ENCODE data around the gene KCNA3.

KCNA3 gene

DNA sequence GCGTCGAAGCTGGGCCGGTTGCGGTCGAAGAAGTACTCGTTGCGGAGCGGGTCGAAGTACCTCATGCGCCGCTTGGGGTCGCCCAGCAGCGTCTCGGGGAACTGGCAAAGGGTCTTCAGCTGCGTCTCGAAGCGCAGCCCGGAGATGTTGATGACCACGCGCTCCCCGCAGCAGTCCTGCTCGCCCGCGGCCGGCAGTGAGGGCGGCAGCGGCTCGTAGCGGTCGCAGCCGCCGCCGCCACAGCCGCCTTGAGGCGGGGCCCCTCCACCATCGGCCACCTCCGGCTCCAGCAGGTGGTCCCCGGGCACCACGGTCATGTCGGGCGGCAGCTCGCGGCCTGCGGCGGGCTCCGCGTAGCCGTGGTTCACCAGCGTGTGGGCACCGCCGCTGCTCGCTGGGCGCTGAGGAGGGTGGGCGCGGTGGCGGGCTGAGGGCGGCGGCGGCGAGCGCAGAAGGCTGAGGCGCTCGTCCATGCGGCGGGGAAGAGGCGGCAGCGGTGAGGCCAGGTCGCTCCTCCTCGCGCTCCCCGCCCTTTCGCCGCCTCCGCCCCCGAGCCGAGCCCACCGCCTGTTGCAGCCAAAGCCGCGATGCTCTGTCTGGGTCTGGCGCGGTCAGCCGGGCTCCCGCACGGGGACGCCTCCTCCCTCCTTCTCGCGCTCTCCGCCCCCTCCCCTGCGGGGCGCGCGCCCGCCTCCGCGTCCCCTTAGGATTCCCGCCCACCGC is at the start of gene KCNA3:
TSS of gene KCNA3 (minus strand) at position 604 of the 723 bp plus-strand sequence. CDS start at position 473, 131 bp downstream.
- peak; percentile 74 for DNase-seq (ENCODE audit: low read depth, low spot score)

DNA sequence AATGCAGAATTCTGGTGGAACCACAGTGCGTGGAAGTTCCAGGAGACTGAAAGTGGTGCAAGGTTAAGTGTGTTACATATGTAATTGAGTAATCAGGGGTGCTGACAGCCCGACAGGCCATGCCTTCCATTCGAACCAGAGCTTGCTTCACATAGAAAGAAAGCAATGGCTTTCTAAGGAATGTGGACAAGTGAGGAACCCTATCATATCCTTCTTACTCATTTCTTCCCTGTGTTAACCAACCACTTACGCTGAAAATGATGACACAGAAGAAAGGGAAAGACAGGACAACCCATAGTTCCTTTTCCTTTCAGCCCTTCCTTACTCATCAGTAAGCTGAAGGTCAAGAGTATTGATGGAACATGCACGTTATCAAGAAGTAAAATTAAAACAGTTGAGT is 48.1 kb upstream of the KCNA3 start:
- no peak for DNase-seq (ENCODE audit: low read depth, low spot score)

DNA sequence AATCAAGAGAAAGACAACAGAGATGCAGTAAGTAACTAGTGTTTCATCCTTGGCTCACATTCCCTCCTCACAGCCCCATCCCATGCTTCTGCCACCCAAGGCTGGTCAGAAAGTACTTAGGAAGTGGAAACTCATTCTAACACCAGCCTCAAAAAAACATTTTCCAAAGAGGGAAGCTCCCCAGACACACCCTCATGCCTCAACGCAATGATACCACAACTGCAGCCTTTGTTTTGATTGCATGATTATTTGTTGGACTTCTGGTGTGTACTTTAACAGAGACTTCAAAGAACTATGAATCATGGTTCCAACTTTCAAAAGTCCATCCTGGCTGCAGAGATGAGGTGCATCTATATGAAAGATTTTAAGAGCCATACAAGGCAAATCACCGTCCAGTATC is 45.2 kb upstream of the KCNA3 start:
- no peak for DNase-seq (ENCODE audit: low read depth, low spot score)

DNA sequence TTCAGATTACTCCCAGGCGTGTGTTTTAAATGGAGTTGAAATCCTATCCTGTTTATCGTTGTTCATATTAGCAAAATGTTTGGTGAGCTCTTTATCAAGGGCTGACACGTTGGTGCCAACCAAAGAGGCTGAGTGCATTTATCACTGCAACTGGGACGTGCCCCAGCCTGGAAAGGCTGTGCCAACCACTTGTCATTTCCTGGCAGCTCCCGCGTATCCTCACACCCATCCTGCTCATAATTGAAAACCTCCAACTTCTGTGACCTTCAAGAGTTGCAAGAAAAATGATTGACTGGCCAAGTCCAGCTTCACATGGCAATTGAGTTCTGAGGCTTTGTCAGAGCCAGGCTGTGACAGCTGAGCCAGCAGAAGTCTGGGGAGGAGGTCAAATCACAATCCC is 43.7 kb upstream of the KCNA3 start:
- no peak for DNase-seq (ENCODE audit: low read depth, low spot score)

DNA sequence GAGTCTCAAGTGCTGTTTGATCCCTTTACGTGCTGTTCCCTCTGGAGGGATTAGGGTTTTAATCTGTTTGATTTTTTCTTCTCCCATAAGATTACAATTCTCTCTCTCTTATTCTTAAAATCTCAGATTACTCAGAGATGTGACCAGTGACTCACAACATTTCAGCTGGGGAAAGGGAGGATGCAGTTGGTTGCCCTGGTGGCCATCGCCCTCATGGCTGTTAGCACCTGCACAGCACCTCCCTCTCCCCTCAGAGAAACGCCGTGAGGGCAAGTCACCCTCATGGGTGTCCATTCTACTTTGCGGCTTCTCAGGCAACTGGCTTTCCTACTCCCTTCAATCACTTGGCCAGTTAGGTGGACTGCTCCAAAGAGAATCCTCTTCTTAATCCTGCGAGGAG is 42.4 kb upstream of the KCNA3 start:
- DNase-seq (ENCODE audit: low read depth, low spot score) = no peak

DNA sequence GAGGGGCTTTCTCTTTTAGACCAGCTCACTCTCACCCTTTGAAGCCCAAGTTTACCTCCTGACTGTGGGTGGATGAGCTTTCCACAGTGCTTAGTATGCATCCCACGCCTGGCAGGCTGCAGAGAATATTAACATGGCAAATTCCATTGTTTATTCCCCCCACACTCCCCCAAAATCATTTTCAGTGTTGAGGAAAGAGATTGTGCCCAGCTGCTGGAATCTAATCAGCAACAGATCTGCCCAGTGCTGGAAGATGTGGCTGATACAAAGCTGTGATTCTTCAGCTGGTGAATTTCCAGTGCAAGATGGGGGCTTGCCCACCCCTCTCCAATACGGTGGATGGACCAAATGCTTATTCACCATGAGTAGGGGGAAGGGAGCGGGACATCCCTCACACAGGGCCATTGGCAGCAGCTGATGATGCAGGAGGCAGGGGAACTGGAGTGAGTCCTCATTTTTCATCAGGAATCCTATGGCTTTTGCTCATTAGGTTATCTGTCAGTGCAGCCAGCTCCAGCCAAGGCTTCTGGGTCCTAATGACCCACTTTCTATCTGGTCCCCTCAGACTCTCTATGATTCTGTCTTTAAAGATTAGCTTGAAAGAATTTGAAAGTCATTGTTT is 39.7 kb upstream of the KCNA3 start:
- DNase-seq (ENCODE audit: low read depth, low spot score) = no peak

DNA sequence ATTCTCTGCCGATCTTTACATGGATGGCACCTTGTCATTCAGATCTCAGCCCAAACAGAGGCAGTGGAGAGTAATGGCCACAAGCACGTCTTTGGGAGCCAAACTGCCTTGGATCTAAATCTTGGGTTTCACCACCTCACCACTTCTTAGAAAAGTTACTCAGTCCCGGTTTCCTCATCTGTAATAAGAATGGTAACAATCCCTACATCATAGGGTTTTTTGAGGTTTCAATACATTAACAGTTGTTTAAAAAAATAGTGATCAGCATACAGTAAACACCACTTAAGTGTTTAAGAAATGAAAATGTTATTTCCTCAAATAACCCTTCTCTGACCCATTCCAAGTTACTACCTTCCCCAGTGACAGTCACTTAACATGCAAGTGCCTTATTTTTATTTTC is 38.5 kb upstream of the KCNA3 start:
- DNase-seq (ENCODE audit: low read depth, low spot score) = no peak

DNA sequence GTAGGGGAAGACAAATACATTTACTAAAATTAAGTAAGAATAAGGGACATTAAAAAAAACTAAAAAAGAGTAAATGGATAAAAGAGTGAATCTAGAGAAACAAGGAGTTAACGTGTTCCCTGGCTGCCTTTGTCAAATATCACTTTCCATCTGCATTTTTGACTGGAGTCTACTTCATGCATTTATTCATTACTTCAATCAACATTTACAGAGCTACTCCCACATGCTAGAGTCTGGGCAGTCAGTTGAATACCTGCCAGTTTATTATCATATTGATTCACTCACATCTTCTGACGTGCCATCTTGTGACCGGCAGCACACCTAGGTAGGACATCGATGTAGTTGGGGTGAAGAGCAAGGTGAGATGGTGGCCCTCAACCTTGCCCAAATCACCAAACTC is 35.6 kb upstream of the KCNA3 start:
- DNase-seq (ENCODE audit: low read depth, low spot score) = no peak

DNA sequence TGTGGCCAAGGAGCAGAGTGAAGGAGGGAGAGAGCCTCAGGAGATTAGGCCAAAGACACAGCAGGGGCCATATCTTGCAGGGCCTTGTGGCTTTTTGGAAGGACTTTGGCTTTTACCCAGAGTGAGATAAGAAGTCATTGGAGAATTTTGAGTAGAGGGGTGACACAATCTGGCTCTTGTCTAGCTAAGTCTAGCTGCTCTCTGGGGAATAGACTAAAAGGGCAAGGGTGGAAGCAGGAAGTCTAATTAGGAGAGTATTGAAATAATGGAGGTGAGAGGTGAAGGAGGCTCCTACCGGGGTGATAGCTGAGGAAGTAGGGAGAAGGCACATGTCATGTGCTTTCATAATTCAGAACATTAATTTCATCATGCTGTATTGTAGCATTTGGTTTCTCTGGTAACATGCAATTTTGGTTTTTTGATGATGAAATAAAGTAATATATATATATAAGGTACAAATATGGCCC is 34.3 kb upstream of the KCNA3 start:
- no peak for DNase-seq (ENCODE audit: low read depth, low spot score)

DNA sequence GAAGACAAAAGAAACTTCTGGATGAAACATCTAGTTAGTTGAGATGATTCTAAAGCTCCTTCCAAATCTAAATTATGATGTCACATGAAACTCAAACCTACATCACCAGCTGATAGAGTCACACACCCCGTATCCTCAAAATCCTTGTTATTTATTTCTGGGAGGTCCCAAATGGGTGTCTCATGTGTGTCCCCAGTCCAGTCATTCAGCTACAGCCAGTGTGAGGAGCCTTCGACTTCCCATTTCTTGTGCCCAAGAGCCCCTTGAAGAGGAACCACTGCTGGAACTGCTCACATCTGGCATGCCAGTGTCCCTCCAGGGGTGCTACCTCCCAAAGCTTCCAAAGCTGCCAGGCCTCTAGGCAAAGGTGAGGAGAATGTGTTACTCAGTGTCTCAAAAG is 32.5 kb upstream of the KCNA3 start:
- no peak for DNase-seq (ENCODE audit: low read depth, low spot score)

DNA sequence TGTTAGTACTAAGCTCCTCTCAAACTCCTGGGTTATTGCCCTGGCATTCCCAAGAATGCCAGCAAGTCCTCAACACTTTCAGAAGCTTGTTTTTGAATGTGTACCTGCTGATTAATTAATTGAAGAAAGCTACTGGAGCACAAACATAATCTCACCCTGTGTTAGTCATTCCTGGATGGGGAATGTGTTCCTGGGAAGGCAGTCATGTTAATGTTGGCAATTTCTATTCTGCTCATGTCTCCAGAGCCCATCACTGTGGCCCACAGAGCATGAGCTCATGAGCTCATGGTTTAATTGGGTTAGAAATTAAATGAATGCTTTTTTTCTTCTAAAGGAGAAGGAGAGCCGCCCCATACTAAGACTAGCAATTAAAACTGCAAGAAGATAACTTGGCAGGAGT is 31.9 kb upstream of the KCNA3 start:
- DNase-seq (ENCODE audit: low read depth, low spot score) = no peak

DNA sequence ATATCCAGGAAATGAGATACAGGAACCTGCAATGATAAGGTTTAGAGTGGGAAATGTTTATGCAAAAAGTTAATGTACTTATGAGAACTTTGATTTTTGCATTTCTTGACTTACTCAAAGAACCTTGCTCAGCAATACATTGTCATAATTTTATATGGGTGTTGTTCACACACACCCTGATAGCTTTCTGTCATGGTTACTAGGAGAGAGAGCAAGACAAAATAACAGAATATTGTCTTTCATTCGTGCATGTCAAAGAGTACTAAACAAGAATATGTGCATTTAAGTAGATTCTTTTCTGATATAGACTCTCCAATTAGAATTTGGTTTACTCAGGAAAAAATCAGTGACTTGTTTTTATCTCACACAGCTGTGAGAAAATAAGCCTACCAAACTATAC is 27.5 kb upstream of the KCNA3 start:
- no peak for DNase-seq (ENCODE audit: low read depth, low spot score)

DNA sequence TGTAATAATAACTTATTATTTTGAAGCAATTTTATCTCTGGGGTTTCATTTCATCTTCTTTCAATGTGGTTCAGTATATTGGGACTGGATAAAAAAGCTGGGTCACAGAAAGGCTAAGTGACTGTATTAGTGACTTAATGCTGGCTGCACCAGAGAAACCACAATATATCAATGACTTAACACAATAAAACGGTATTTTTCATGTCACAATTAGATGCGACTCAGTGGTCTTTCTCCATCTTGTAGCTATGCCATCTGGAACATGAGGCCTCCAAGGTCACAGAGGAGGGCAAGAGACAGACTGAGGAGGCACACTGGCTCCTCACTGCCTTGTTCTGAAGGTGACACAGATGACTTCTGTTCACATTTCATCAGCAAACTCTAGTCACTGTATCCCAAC is 26.0 kb upstream of the KCNA3 start:
- no peak for DNase-seq (ENCODE audit: low read depth, low spot score)

DNA sequence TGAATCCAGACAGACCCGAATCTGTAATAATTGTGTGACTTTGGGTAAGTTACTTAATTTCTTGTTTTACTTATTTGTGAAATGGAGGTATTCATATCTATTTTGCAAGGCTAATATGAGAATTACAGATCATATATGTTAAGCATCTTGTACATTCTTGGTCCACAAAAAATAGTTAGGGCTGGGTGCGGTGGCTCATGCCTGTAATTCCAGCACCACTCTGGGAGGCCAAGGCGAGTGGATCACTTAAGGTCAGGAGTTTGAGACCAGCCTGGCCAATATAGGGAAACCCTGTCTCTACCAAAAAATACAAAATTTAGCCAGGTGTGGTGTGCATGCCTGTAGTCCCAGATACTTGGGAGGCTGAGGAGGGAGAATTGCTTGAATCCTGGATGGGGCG is 22.9 kb upstream of the KCNA3 start:
- no peak for DNase-seq (ENCODE audit: low read depth, low spot score)

DNA sequence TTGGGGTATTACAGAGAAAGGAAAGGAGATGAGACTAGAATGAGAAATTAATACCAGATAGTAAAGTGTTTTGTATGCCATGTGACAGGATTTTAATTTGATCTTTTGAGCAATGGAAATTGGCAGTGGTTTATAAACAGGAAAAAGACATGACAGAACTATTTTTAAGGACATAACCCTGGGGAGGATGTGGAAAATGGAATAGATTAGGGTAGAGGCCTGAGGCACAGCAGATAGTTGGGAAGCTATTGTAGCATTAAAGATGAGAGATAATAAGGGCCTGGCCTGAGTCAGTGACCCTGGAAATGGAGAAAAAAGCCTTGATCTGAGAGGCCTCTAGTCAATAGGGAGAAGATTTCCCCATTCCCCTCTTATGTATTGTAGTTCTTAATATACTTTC is 22.1 kb upstream of the KCNA3 start:
- no peak for DNase-seq (ENCODE audit: low read depth, low spot score)

DNA sequence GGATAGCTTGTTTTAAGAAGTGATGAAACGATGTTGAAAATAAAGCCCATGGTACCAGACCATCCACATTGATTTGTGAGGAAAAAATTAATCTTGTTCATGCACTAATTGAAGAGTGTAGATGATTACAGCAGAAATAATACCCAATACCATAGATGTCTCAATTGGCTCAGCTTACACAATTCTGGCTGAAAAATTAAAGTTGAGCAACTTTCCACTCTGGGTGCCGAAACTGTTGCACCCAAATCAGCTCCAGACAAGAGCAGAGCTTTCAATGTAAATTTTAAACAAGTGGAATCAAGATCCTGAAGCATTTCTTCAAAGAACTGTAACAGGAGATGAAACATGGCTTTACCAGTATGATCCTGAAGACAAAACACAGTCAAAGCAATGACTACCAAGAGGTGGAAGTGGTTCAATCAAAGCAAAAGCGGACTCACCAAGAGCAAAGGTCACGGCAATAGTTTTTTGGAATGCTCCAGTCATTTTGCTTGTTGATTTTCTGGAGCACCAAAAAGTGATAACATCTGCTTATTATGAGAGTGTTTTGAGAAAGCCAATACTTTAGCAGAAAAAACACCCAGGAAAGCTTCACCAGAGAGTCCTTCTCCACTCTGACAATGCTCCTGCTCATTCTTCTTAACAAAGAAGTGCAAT is 16.1 kb upstream of the KCNA3 start:
- no peak for DNase-seq (ENCODE audit: low read depth, low spot score)

DNA sequence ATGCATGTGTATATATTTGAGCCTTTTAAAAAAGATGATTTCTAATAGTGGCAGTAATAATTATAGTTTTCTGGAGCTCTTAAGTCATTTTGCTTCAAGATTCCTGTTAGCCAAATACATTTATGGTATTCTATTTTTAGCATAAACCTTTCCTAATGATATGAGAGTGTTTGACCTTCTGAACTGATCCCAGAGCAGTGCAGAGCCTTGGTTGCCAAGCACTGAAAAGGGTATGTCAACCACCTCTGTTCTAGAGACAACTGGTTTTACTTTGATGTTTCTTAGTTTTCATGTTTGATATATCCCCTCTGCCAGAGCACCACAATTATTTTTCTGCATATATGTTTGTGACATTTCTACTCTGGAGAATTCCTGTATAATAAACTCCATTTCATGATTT is 15.1 kb upstream of the KCNA3 start:
- no peak for DNase-seq (ENCODE audit: low read depth, low spot score)

DNA sequence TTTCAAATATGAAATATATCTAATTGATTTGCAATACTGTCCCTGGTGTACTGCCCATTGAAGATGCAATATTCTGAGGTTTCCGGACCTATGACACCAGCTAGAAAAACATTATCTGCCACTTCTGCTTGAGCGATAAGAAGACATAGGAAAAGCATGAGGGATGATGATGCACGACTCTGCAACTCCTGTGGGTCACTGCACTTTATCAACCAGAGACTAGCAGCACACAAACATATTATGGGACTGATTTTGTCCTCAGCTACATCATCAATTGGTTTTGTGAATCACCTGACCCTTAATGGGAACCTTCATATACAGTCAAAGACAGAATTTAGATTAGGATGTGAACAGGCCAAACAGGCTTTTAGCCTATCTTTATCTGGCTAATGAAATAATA is 13.8 kb upstream of the KCNA3 start:
- no peak for DNase-seq (ENCODE audit: low read depth, low spot score)

DNA sequence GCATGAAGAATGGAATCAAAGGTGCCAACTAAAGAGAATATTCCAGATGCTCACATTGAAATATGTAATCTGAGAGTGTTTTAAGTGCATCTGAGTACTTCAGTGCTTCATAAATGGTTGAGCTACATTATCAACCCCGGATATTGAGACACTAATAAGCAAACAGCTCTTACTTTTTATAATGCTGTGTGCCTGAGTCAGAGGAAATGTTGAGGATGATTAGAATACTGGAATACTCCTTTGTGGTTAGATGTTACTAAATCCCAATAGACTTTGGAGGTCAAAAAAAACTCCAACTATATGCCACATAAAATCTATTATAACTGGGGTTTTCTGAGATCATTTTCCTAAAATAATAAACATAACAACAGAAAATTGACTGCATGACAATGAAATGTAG is 12.5 kb upstream of the KCNA3 start:
- no peak for DNase-seq (ENCODE audit: low read depth, low spot score)

DNA sequence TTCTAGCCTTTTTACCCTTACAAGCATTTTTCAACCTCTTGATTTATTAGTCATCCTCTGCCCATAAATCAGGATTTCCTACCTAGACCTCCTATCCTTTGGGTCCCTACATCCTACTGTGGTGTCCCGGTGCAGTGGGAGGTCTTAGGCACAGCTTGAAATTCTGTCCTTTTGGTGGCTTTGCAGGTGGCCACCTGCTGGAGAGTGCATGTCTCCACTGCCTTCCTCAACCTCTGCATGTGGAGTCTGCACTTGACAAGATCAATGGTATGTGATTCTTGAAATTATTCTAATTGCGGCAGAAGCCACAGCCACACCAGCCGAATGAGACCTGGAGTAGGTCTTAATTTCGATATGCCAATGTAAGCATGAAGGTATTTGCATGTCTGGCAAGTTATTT is 11.4 kb upstream of the KCNA3 start:
- no peak for DNase-seq (ENCODE audit: low read depth, low spot score)

DNA sequence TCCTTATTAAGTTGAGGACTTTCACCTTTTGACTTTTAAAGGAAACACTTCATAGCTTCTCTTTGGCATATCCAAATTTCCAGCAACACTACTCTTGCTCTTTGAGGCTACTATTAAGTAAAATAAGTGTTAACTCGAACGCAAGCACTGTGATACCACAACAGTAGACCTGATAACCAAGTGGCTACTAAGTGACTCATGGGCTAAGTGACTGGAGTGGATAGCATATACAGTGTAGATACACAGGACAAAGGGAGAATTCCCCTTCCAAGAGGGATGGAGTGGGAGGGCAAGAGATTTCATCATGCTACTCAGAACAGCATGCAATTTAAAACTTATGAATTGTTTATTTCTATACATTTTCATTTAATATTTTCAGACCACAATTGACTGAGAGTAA is 9.8 kb upstream of the KCNA3 start:
- no peak for DNase-seq (ENCODE audit: low read depth, low spot score)

DNA sequence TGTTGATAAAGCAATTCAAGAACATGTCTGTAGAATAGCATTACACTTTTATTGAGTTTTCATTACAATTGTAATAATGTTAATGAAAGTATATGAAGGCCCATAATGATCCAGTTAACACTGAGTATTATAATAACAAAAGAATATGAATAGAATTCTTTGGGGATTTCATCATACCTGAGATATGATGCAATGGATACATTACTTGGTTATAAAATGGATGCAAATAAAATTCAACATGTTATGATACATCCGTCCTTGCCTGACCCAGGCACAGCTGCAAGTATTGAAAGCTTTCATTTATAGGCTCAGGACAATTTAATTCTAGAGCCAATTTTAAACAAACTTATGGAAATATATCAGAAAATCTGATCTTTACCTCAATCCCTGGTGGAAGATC is 8.2 kb upstream of the KCNA3 start:
- DNase-seq (ENCODE audit: low read depth, low spot score) = no peak

Data from ELF-1 (cell line).